ENCODE results near the gene YWHAQ. TPM values are rescaled to one million over a fixed set of nuclear protein-coding genes. Genes with fewer than 3 reads are reported as not detected.

Gene YWHAQ
- total and polyA plus RNA-seq, 2 of the 4 experiments (the other 2 are of a cell fraction), result 196 to 255 TPM

DNA sequence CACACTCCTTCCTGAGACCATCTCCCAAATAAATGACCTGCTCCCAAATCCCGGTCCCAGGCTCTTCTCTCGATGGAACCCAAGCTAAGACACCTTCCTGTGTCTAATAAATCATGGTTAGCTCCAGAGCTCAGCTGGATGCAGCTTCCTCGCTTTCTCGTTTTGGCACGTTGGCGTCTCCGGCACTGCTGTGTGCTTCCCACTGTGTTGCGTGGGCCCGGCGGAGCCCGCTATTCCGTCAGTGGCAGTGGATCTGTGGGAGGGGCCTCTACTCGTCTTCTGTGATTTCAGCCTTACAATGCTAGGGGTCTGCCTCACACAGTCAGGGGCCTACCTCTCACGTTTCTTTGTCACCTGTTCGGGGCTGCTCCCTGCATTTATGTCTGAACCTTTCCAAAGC lies 29.4 kb upstream of the YWHAQ start:
- POLR2A ChIA-PET (ENCODE audit: unreplicated experiment), result no interaction called here
- H2BK120ac ChIP-seq (ENCODE audit: low read depth, low read length), result no peak overlapping the region
- in situ Hi-C loops (cut with MboI; ENCODE audit: low sequenced_read_pairs) (no loop called here), intact Hi-C loops (cut with micrococcal nuclease) (no loop called here), dilution Hi-C loops (cut with HindIII; ENCODE audit: low sequenced_read_pairs, unreplicated experiment) (no loop called here)
- H4K91ac ChIP-seq (ENCODE audit: insufficient read depth, low read depth, low read length), result no peak overlapping the region
- DNase-seq (no peak), ATAC-seq (ENCODE audit: low read depth) (no peak)
- H3K36me3 ChIP-seq (ENCODE audit: control insufficient read depth, insufficient read depth, low read length), result no peaks in the 10 kb centered on the region
- H3K79me1 ChIP-seq (ENCODE audit: low read depth in 1 of 2, low read length in 2 of 2), result peaks cover 0 to 7% of the 10 kb centered on the region in 2 experiments; a peak in 2 of 4 replicates
- no peak overlapping the region for H3K14ac ChIP-seq (replicated peaks; ENCODE audit: low read depth, low read length)
- H2BK5ac ChIP-seq (ENCODE audit: low read depth, low read length, poor library complexity, severe bottlenecking), result no peak overlapping the region
- peaks cover 14% of the 10 kb centered on the region for H3K4me1 ChIP-seq (ENCODE audit: control insufficient read depth, insufficient read depth, low read length)
- CTCF ChIA-PET, result no interaction called here
- H2AFZ ChIP-seq (replicated peaks; ENCODE audit: low read length, poor library complexity), result no peak overlapping the region
- TF ChIP-seq CEBPB (IDR thresholded peaks at IDR 0.05; ENCODE audit: low read depth, low read length) (no peak), BHLHE40 (IDR thresholded peaks at IDR 0.05; ENCODE audit: low read depth, low read length) (no peak), MAZ (IDR thresholded peaks at IDR 0.05; ENCODE audit: borderline replicate concordance, low read depth, low read length) (no peak), POLR2A (IDR thresholded peaks at IDR 0.05; ENCODE audit: low read depth, low read length) (no peak), ELK1 (IDR thresholded peaks at IDR 0.05; ENCODE audit: borderline replicate concordance, low read depth, low read length) (no peak), CHD1 (IDR thresholded peaks at IDR 0.05; ENCODE audit: low read depth, low read length) (no peak), NFE2L2 (IDR thresholded peaks at IDR 0.05; ENCODE audit: low read depth, low read length) (no peak)
- TF ChIP-seq, protein P1, sequence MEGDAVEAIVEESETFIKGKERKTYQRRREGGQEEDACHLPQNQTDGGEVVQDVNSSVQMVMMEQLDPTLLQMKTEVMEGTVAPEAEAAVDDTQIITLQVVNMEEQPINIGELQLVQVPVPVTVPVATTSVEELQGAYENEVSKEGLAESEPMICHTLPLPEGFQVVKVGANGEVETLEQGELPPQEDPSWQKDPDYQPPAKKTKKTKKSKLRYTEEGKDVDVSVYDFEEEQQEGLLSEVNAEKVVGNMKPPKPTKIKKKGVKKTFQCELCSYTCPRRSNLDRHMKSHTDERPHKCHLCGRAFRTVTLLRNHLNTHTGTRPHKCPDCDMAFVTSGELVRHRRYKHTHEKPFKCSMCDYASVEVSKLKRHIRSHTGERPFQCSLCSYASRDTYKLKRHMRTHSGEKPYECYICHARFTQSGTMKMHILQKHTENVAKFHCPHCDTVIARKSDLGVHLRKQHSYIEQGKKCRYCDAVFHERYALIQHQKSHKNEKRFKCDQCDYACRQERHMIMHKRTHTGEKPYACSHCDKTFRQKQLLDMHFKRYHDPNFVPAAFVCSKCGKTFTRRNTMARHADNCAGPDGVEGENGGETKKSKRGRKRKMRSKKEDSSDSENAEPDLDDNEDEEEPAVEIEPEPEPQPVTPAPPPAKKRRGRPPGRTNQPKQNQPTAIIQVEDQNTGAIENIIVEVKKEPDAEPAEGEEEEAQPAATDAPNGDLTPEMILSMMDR (conservative IDR thresholded peaks at IDR 0.05; ENCODE audit: low read depth, low read length), result no peak
- WGBS, 2 experiments (ENCODE audit: extremely low coverage in 2 of 2, insufficient read length in 1 of 2), result 73% methylated on average over 2 of the region's 15 CpGs; no CpG with 5 or more reads in 1 of the 2 experiments
- no peak overlapping the region for H3K4me3 ChIP-seq (ENCODE audit: insufficient read depth, low read depth, low read length)
- H4K20me1 ChIP-seq (ENCODE audit: insufficient read depth, low read length), result no peaks in the 10 kb centered on the region
- H4K8ac ChIP-seq (ENCODE audit: low read depth in 2 of 2, low read length in 2 of 2), result no peak overlapping the region
- H2AK5ac ChIP-seq (ENCODE audit: low read depth, low read length), result peak overlapping the region; percentile 69; the same call in 1 of the 2 replicates
- no peak overlapping the region for H3K27ac ChIP-seq (ENCODE audit: insufficient read depth, low read length)
- BruUV-seq (replicated peaks), result no TSS peak
- H3K27me3 ChIP-seq (ENCODE audit: control insufficient read depth, insufficient read depth, low read length), result no peaks in the 10 kb centered on the region
- H3K9ac ChIP-seq (ENCODE audit: low read depth, low read length), result no peak overlapping the region
- H3K23ac ChIP-seq (ENCODE audit: low read depth, low read length), result no peak overlapping the region
- H2BK15ac ChIP-seq (ENCODE audit: low read depth, low read length), result no peak overlapping the region; the same call in 2 of the 3 replicates
- H3K18ac ChIP-seq (ENCODE audit: low read depth, low read length), result no peak overlapping the region
- H3K4ac ChIP-seq (ENCODE audit: low read depth, low read length), result no peak overlapping the region; the same call in 1 of the 2 replicates
- no peak overlapping the region for H3K56ac ChIP-seq (ENCODE audit: extremely low read depth, insufficient read depth, low read length)
- no peak overlapping the region for H2AK9ac ChIP-seq (replicated peaks; ENCODE audit: low read depth, low read length, poor library complexity)
- H4K5ac ChIP-seq (ENCODE audit: low read depth, low read length), result no peak overlapping the region
- no peaks in the 10 kb centered on the region for H3K9me3 ChIP-seq (ENCODE audit: control insufficient read depth, insufficient read depth, low read length)
- H3K4me2 ChIP-seq (ENCODE audit: low read depth, low read length), result no peak overlapping the region
- H3K9me1 ChIP-seq (ENCODE audit: insufficient read depth, low read length), result peaks cover 19% of the 10 kb centered on the region
- H2BK20ac ChIP-seq (ENCODE audit: low read depth, low read length), result peak overlapping the region; percentile 39; the same call in 1 of the 2 replicates
